K562 (cell line): ENCODE results near the gene AGO3. TPM values are rescaled to one million over a fixed set of nuclear protein-coding genes. Genes with fewer than 3 reads are reported as not detected.

ENCODE experiments used
- AFF4 ChIP-seq: sonication (generic); formaldehyde crosslinking; IDR thresholded peaks from 2 replicates; pipeline ENCODE4 v1.8.0; 2023; ENCODE audit warnings: mild to moderate bottlenecking, missing genetic modification reagents
- CC2D1A ChIP-seq: fragments of 450-650 bp; IDR thresholded peaks from 2 replicates; pipeline ENCODE4 v1.6.1; 2017; ENCODE audit warnings: mild to moderate bottlenecking
- CREM ChIP-seq: IDR thresholded peaks from 2 replicates; pipeline ENCODE4 v1.6.1; 2014; ENCODE audit warnings: antibody characterized with exemption, low read depth
- DNMT1 ChIP-seq: fragments of 450-650 bp; IDR thresholded peaks from 2 replicates; pipeline ENCODE4 v1.6.1; 2016; ENCODE audit warnings: antibody characterized with exemption, mild to moderate bottlenecking
- EHMT2 ChIP-seq: fragments of 450-650 bp; IDR thresholded peaks from 2 replicates; pipeline ENCODE4 v1.6.1; 2018; ENCODE audit warnings: antibody characterized with exemption
- GATAD2B ChIP-seq: fragments of 450-650 bp; IDR thresholded peaks from 2 replicates; pipeline ENCODE4 v1.6.1; 2017; ENCODE audit warnings: mild to moderate bottlenecking, borderline replicate concordance
- HDAC1 ChIP-seq, 2 experiments: fragments of 450-650 bp; IDR thresholded peaks; 2 replicates each; pipeline ENCODE4 v1.6.1; 2016 to 2017; ENCODE audit warnings: inconsistent platforms in 1 of 2, mild to moderate bottlenecking in 1 of 2, moderate library complexity in 1 of 2
- HIVEP1 ChIP-seq: fragments of 250-450 bp; sonication (Bioruptor Pico); IDR thresholded peaks from 2 replicates; pipeline ENCODE4 v1.4.0; 2020; ENCODE audit warnings: mild to moderate bottlenecking
- IRF2 ChIP-seq: sonication (generic); formaldehyde crosslinking; IDR thresholded peaks from 2 replicates; pipeline ENCODE4 v1.8.1; 2022; ENCODE audit warnings: mild to moderate bottlenecking, missing genetic modification reagents
- KLF16 ChIP-seq: IDR thresholded peaks from 2 replicates; pipeline ENCODE4 v1.6.1; 2016; ENCODE audit warnings: antibody characterized with exemption
- MAFG ChIP-seq: fragments of 450-650 bp; conservative IDR thresholded peaks from 2 replicates; pipeline ENCODE4 v1.6.1; 2016; ENCODE audit warnings: missing genetic modification characterization, missing compliant biosample characterization
- MLLT1 ChIP-seq, 2 experiments: fragments of 450-650 bp; IDR thresholded peaks; 2 replicates each; pipeline ENCODE4 v1.6.1; 2016
- MTA3 ChIP-seq: fragments of 450-650 bp; formaldehyde crosslinking; IDR thresholded peaks from 2 replicates; pipeline ENCODE4 v1.6.1; 2017; ENCODE audit warnings: mild to moderate bottlenecking, borderline replicate concordance
- NBN ChIP-seq: fragments of 450-650 bp; IDR thresholded peaks from 2 replicates; pipeline ENCODE4 v1.6.1; 2016; ENCODE audit warnings: low read depth, mild to moderate bottlenecking
- NFIC ChIP-seq: fragments of 450-650 bp; IDR thresholded peaks from 2 replicates; pipeline ENCODE4 v1.6.1; 2017; ENCODE audit warnings: mild to moderate bottlenecking, inconsistent platforms
- NR3C1 ChIP-seq: sonication (generic); formaldehyde crosslinking; IDR thresholded peaks from 2 replicates; pipeline ENCODE4 v1.8.1; 2022; ENCODE audit warnings: missing genetic modification reagents
- PHF21A ChIP-seq: fragments of 450-650 bp; IDR thresholded peaks from 2 replicates; pipeline ENCODE4 v1.6.1; 2017; ENCODE audit warnings: low read depth, borderline replicate concordance
- PHF8 ChIP-seq: fragments of 200-600 bp; sonication (generic); IDR thresholded peaks from 2 replicates; pipeline ENCODE4 v1.6.1; 2012; ENCODE audit warnings: mixed run types, mild to moderate bottlenecking, inconsistent platforms, low read length, moderate library complexity, borderline replicate concordance
- POLR3G ChIP-seq: IDR thresholded peaks from 2 replicates; pipeline ENCODE4 v1.6.1; 2011; ENCODE audit not compliant: insufficient read length, insufficient replicate concordance; ENCODE audit errors: extremely low read depth
- SMC3 ChIP-seq: conservative IDR thresholded peaks from 2 replicates; pipeline ENCODE4 v1.6.1; 2011; ENCODE audit warnings: low read depth, low read length, improper control_type of control experiment; ENCODE audit not compliant: insufficient read depth
- TAF15 ChIP-seq: fragments of 200-400 bp; formaldehyde crosslinking; IDR thresholded peaks from 2 replicates; pipeline ENCODE4 v1.6.1; 2017; ENCODE audit warnings: mild to moderate bottlenecking, low read depth, low read length, moderate library complexity
- TRIM24 ChIP-seq, 2 experiments: fragments of 450-650 bp; IDR thresholded peaks; 2 replicates each; pipeline ENCODE4 v1.6.1; 2016
- TRIM28 ChIP-seq: fragments of 450-650 bp; IDR thresholded peaks from 2 replicates; pipeline ENCODE4 v1.6.1; 2017
- ZNF12 ChIP-seq: sonication (generic); formaldehyde crosslinking; IDR thresholded peaks from 2 replicates; pipeline ENCODE4 v1.4.0; 2020; ENCODE audit warnings: mild to moderate bottlenecking, missing genetic modification reagents
- polyA plus RNA-seq, 8 experiments: library from polyadenylated mRNA; depleted of rRNA in 4 of 8; stranded (reverse) in 5 of 8; unstranded in 3 of 8; fragments of >200 nt; fragmentation: Nextera tagmentation in 2 of 8; fragmentation: Illumina TruSeq in 1 of 8; extraction: Ambion mirVana in 2 of 8; extraction: Trizol in 1 of 8; gene quantifications; 2 replicates each; pipeline versions ENCODE4 v1.2.1 to v1.2.3, GENCODE V29; 2011 to 2014; ENCODE audit warnings: inconsistent platforms in 1 of 8, missing spikeins in 1 of 8
- total RNA-seq, 7 experiments: library from RNA; depleted of rRNA in 6 of 7; stranded (reverse); fragments of >200 nt in 6 of 7; fragmentation: Illumina TruSeq in 2 of 7; extraction: Trizol in 2 of 7; gene quantifications; 2 replicates each; pipeline versions ENCODE4 v1.2.1 to v1.2.3, GENCODE V29; 2011 to 2021; ENCODE audit warnings: low replicate concordance in 1 of 7

AGO3 gene
- total and polyA plus RNA-seq, 9 of the 15 experiments (the other 6 are each of a cell fraction or from before 2014, with no cell fraction given) = 4.5 to 41.5 (median 22.7) TPM

DNA sequence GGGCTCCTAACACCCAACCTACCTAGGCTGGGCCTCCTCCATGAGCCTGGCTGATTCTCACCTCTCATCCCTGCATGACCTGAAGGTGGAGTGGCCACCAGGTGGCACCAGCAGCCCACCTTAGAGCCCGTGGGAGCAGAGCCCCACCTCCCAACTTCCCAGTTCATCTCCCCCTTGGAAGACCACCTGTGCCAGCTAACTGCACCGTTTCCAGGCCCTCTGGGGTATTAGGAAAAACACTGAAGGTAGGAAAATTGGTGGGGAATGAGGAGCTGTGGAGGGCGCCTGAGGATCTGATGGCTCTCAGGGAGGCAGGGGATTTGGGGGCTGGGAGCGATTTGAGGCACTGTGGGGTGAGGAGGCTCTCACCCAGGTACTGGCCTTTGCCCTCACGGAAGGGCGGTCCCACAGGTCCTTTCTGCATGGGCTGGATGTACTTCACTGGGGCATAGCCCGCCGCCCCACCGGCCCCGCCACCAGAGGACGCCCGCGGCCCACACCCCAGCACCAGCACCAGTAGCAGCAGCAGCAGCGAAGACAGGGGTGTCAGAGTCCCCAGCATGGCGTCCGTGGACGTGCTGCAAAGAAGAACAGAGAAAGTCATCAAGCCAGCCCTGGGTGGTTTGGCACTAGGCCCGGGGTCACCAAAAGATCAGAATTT lies 168.9 kb downstream of the AGO3 start (continued):
- TF ChIP-seq NR3C1 (CRISPR knock-in tag) (no peak), SMC3 (peak; percentile 97), KLF16 (peak; percentile 42; the same call in 1 of the 2 replicates), DNMT1 (peak; percentile 88; the same call in 1 of the 2 replicates), IRF2 (no peak), PHF8 (peak; percentile 16; the same call in 1 of the 2 replicates), EHMT2 (0 out of 2 replicates have a peak, but pooled peaks have one; percentile 13), AFF4 (no peak; the same call in 1 of the 2 replicates), MAFG (tag) (no peak), NFIC (peak; percentile 53), TRIM28 (0 out of 2 replicates have a peak, but pooled peaks have one; percentile 55), TRIM24 (IDR thresholded peaks at IDR 0.05) (peak in 1 of 2 experiments; percentile 37; a peak in 1 of 4 replicates), NBN (peak; percentile 53; the same call in 1 of the 2 replicates), POLR3G (no peak), ZNF12 (CRISPR knock-in tag) (0 out of 2 replicates have a peak, but pooled peaks have one; percentile 48), MLLT1 (IDR thresholded peaks at IDR 0.05) (0 out of 4 replicates have a peak, but pooled peaks of 1 of the 2 experiments have one; percentile 56), CC2D1A (peak; percentile 91), HDAC1 (IDR thresholded peaks at IDR 0.05) (peak in 1 of 2 experiments; percentile 47; a peak in 1 of 4 replicates), GATAD2B (no peak), HIVEP1 (CRISPR knock-in tag) (no peak), CREM (peak; percentile 8; the same call in 1 of the 2 replicates), MTA3 (peak; percentile 85), TAF15 (no peak), PHF21A (no peak; the same call in none of the 2 replicates)
